ENCODE results near the gene ZNF701.
"Not testable (repeated sequence)": the region's sequence is repeated elsewhere in the genome, so short reads cannot be mapped to it uniquely, and the experiment has no call there.

ZNF701 gene

DNA sequence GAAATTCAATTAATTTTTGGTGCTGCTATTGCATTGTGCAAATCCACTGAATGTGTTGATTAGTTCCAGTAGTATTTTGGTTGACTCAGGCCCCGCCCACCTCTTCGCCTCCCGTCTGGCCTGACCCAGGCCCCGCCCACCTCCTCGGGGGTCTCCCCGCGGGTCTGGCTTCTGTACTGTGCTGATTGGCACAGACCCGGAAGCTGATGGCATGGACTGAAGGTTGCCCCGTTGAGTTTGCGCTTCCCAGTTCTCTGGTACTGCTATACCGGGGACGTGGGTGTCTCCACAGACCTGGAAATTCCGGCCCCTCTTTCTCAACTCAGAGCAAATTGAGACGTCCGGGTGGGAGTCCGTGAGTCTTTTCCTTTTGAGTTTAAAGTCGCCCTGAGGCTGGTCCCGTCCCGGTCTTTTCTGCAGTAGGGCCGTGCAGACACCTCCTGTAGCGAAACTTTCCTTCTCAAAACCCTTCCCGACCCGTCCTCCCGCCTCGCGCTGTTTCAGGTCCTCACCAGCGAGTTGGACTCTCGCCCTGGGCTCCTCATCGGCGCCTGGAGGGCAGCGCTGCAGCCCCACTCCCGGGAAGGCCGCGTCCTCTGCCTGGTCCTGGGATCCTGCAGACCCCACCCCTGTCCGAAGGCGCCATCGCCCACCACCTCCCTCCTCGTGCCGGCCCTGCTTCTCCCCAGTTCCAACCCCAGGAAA is 14.8 kb downstream of the ZNF701 start:
- no peak for DNase-seq (ENCODE audit: low spot score)
- in situ Hi-C loops (cut with MboI; ENCODE audit: low pct_unique_long_range_greater_than_20kb, low sequenced_read_pairs, unreplicated experiment): no loop called here
- TF ChIP-seq, protein P1, sequence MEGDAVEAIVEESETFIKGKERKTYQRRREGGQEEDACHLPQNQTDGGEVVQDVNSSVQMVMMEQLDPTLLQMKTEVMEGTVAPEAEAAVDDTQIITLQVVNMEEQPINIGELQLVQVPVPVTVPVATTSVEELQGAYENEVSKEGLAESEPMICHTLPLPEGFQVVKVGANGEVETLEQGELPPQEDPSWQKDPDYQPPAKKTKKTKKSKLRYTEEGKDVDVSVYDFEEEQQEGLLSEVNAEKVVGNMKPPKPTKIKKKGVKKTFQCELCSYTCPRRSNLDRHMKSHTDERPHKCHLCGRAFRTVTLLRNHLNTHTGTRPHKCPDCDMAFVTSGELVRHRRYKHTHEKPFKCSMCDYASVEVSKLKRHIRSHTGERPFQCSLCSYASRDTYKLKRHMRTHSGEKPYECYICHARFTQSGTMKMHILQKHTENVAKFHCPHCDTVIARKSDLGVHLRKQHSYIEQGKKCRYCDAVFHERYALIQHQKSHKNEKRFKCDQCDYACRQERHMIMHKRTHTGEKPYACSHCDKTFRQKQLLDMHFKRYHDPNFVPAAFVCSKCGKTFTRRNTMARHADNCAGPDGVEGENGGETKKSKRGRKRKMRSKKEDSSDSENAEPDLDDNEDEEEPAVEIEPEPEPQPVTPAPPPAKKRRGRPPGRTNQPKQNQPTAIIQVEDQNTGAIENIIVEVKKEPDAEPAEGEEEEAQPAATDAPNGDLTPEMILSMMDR (IDR thresholded peaks at IDR 0.05; ENCODE audit: extremely low read depth, insufficient read depth, missing control alignments): no peak

DNA sequence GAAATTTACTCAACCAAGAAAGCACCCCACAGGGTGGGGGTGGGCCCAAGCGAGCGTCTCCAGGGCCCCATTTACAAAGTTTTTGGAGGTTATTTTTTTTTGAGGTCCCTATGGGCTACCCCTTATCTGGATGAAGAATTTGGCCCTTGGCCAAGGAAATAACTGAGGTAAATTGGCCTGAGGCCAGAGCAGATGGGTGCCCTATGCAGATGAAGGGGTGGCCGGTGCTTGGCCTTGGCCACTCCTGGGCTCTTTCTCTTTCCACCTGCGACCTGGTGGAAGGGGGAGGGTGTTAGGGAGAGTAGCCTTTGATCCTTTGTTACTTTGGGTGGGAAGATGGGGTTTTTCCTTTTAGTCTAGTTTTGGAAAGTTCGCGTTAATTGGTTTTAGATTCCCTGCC is 15.5 kb downstream of the ZNF701 start:
- in situ Hi-C loops (cut with MboI; ENCODE audit: low pct_unique_long_range_greater_than_20kb, low sequenced_read_pairs, unreplicated experiment): no loop called here
- TF ChIP-seq, protein P1 (IDR thresholded peaks at IDR 0.05; ENCODE audit: extremely low read depth, insufficient read depth, missing control alignments): no peak
- DNase-seq (ENCODE audit: low spot score): no peak

DNA sequence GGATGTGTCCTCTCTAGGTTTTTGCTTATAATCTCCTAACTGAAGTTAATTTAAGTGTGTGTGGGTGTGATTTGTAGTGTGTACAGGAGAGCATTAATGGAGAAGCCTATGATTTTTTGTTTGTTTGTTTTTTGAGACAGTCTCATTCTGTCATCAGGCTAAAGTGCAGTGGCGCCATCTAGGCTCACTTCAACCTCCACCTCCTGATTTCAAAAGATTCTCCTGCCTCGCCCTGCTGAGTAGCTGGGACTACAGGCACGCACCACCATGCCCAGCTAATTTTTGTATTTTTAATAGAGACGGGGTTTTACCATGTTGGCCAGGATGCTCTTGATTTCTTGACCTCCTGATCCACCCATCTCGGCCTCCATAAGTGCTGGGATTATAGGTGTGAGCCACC is 20.6 kb downstream of the ZNF701 start:
- DNase-seq (ENCODE audit: low spot score): no peak
- TF ChIP-seq, protein P1 (IDR thresholded peaks at IDR 0.05; ENCODE audit: extremely low read depth, insufficient read depth, missing control alignments): no peak
- in situ Hi-C loops (cut with MboI; ENCODE audit: low pct_unique_long_range_greater_than_20kb, low sequenced_read_pairs, unreplicated experiment): no loop called here

DNA sequence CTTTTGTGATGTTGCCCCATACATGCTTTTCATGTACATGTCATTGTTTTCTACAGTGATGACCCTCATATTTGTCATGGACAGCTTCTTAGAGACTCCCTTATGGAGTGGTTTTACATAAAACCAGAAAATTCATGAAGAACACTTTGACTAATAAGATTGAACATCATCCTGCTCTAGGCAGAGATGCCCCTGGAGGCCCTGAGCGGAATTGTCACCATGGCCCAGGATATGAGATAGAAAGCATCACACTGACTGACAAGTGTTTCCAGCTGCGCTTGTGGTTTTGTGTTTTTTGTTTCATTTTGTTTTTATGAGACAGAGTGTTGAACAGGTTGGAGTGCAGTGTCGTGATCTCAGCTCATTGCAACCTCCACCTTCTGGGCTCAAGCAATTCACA is 22.2 kb downstream of the ZNF701 start:
- TF ChIP-seq, protein P1 (IDR thresholded peaks at IDR 0.05; ENCODE audit: extremely low read depth, insufficient read depth, missing control alignments): no peak
- DNase-seq (ENCODE audit: low spot score): no peak
- in situ Hi-C loops (cut with MboI; ENCODE audit: low pct_unique_long_range_greater_than_20kb, low sequenced_read_pairs, unreplicated experiment): no loop called here

DNA sequence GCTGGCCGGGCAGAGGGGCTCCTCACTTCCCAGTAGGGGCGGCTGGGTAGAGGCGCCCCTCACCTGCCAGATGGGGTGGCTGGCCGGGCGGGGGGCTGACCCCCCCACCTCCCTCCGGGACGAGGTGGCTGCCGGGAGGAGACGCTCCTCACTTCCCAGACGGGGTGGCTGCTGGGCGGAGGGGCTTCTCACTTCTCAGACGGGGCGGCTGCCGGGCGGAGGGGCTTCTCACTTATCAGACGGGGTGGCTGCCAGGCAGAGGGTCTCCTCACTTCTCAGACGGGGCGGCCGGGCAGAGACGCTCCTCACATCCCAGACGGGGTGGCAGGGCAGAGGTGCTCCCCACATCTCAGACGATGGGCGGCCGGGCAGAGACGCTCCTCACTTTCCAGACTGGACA is 23.4 kb downstream of the ZNF701 start:
- in situ Hi-C loops (cut with MboI; ENCODE audit: low pct_unique_long_range_greater_than_20kb, low sequenced_read_pairs, unreplicated experiment); DNase-seq (ENCODE audit: low spot score): not testable (repeated sequence)

GRCh38 chr19:52599241-52599640 is 29.2 kb downstream of the ZNF701 start:
- TF ChIP-seq, protein P1 (IDR thresholded peaks at IDR 0.05; ENCODE audit: extremely low read depth, insufficient read depth, missing control alignments): no peak
- DNase-seq (ENCODE audit: low spot score): no peak
- in situ Hi-C loops (cut with MboI; ENCODE audit: low pct_unique_long_range_greater_than_20kb, low sequenced_read_pairs, unreplicated experiment): no loop called here

GRCh38 chr19:52600639-52601024 is 30.5 kb downstream of the ZNF701 start:
- in situ Hi-C loops (cut with MboI; ENCODE audit: low pct_unique_long_range_greater_than_20kb, low sequenced_read_pairs, unreplicated experiment): no loop called here
- TF ChIP-seq, protein P1 (IDR thresholded peaks at IDR 0.05; ENCODE audit: extremely low read depth, insufficient read depth, missing control alignments): no peak
- peak; percentile 22 for DNase-seq (ENCODE audit: low spot score)
